Activated CD8-positive, alpha-beta memory T cell treated with anti-CD3 and anti-CD28 coated beads for 1 hour (primary cell): Measurements from ENCODE around the gene POLR1A.

Experiments used
- DNase-seq, 2 donors: peaks; one replicate each; pipeline ENCODE4 v3.0.0-alpha.2; 2020; ENCODE audit warnings: low read depth in 1 of 2; ENCODE audit errors: extremely low read depth in 1 of 2

Gene POLR1A

DNA sequence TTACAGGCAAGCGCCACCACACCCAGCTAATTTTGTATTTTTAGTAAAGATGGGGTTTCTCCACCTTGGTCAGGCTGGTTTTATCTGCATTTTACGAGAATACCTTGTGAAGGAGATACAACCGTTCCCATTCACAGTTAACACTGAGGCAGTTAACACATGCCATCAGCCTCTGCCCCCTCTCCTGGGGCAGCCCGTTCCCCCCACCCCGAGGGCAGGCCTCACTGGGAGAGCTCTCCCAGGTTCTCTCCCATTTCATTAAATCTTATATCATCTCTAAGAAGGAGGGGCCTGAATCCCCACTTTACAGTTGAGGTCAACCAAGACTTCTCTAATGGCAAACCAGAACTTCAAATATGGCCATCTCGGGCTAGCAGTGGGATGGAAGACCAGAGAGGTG lies 121.9 kb downstream of the POLR1A start:
- no peak for DNase-seq

DNA sequence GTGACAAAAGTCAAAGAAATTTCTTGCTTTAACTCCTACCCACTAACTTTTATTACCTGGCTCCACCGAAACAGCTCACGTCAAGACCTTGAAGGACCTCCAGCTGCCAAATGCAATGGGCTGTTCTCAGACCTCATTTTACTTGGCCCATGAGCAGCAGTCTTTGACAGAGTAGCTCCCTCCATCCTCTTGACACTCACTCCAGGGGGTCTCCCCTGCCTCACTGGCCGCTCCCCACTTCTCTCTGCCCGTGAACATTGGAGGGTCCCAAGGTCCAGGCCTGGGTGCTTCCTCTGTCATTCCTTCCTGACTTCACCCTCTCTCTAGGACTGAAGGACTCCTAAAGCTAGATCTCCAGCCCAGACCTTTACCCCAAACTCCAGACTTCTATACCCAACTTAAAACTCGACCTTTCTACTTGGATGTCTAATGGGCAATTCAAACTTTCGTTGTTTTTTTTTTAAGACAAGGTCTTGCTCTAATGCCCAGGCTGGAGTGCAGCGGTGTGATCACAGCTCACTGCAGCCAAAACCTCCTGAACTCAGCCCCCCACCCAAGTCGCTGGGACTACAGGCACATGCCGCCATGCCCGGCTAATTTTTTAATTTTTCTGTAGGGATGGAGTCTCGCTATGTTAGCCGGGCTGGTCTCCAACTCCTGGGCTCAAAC lies 124.0 kb downstream of the POLR1A start:
- no peak for DNase-seq

- DNase-seq, result no peak
These were observed 126.6 kb downstream of the POLR1A start for GRCh38 chr2:85978883-85979780.

DNA sequence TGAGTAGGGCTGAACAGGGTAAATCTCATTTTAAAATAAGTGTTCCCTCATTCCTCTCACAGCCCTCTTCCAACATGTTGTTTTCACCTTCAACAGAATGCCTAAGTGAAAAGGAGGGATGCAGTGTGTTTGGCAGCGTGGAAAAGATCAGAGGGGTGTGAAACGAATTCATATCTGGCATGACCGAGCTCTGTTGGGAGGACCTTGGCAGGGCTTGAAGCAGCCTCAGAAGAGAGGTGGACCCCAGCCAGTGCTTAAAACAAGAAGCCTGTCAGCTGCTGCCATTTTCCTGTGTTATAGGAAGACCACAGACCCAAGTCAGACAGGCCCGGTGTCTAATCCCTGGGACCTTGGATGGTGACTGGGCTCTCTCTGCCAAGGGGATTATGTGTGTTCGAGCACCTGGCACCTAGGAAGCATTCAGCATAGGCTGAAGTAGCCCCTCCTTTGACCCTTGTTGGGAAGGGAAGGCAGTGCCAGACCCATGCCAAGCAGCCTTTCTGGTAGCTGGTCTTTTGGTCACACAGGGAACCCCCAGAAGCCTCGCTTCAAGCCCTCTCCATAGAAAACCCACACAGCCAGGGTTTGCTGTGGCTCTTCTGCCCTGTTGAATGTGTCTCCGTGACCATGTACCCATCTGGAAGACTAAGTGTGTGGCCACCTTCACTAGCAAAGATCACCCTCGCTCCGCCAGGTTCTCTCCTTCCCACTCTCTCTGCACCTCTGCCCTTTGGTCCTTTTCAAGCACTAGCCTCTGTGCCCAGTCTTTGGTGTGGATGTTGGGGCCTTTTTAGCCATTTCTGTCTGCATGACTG lies 129.4 kb downstream of the POLR1A start:
- DNase-seq, result no peak

GRCh38 chr2:85975581-85975980 lies 130.1 kb downstream of the POLR1A start:
- no peak for DNase-seq

- DNase-seq, result no peak
These were observed 131.3 kb downstream of the POLR1A start for GRCh38 chr2:85974390-85974789.

DNA sequence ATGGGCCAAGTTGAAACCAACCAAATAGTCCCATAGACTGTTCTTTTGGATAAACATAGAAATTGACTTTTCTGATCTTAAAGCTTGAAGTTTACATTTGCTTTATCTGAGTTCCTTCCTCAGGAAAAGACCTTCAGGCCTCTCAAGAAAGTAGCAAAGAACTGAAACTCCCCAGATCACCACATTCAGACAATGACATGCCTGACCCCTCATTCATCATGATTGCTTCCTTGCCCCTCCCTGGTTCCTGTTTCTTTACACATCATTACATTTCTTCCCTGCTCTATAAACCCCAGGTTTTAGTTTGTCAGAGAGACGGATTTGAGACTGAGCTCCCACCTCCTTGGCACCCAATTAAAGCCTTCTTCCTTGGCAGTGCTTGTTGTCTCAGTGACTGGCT lies 133.3 kb downstream of the POLR1A start:
- DNase-seq, result no peak

DNA sequence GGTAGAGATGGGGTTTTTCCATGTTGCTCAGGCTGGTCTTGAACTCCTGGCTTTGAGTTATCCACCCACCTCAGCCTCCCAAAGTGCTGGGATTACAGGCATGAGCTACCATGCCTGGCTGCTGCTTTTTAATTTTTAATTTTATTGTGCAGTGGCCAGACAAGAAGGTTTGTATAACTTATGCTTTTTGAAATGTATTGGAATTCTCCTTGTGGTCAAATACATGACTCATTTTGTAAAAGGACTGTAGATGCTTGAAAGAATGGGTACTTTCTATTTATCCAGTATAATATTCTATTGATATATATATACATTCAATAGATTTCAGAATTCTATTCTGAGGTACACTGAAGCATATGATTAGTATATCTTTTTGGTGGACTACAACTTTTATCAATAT lies 134.3 kb downstream of the POLR1A start:
- DNase-seq, result no peak
